Fibroblast of lung (primary cell): ENCODE results near the gene HIPK3. TPM values are rescaled to one million over a fixed set of nuclear protein-coding genes. Genes with fewer than 3 reads are reported as not detected.

Source experiments
- DNase-seq, 2 donors: peaks; one replicate each; pipeline versions ENCODE4 v3.0.0 to v3.0.0-alpha.2; 2010; ENCODE audit warnings: low read depth in 2 of 2
- H2AFZ ChIP-seq: 2 replicates; pipeline ENCODE4 v1.5.1; 2012; ENCODE audit warnings: low read length, control low read depth, inconsistent platforms
- H3K27ac ChIP-seq: 2 replicates; pipeline ENCODE4 v1.5.1; 2011; ENCODE audit warnings: low read length, control low read depth; ENCODE audit not compliant: insufficient read depth
- H3K27me3 ChIP-seq: 2 replicates; pipeline ENCODE4 v1.5.1; 2011; ENCODE audit warnings: mild to moderate bottlenecking, low read length; ENCODE audit not compliant: control insufficient read depth, insufficient read depth
- H3K36me3 ChIP-seq: 2 replicates; pipeline ENCODE4 v1.5.1; 2011; ENCODE audit warnings: low read length; ENCODE audit not compliant: control insufficient read depth, insufficient read depth
- H3K4me1 ChIP-seq: 2 replicates; pipeline ENCODE4 v1.5.1; 2011; ENCODE audit warnings: low read length; ENCODE audit not compliant: control insufficient read depth, insufficient read depth; ENCODE audit errors: extremely low read depth
- H3K4me2 ChIP-seq: 2 replicates; pipeline ENCODE4 v1.5.1; 2011; ENCODE audit warnings: low read length, control low read depth; ENCODE audit not compliant: insufficient read depth; ENCODE audit errors: extremely low read depth
- H3K4me3 ChIP-seq, 4 experiments: fragments of 200-600 bp in 1 of 4; sonication (generic) in 1 of 4; replicated peaks in 1 of 4; 2 replicates each; pipeline ENCODE4 v1.5.1; 2011 to 2016; ENCODE audit warnings: low read length in 4 of 4, low read depth in 3 of 4, mild to moderate bottlenecking in 3 of 4, control low read depth in 2 of 4, inconsistent platforms in 1 of 4, mixed read lengths in 1 of 4; ENCODE audit not compliant: insufficient read depth in 1 of 4; ENCODE audit errors: control extremely low read depth in 1 of 4
- H3K79me2 ChIP-seq: 2 replicates; pipeline ENCODE4 v1.5.1; 2012; ENCODE audit warnings: mild to moderate bottlenecking, low read length, inconsistent platforms; ENCODE audit not compliant: control insufficient read depth, insufficient read depth
- H3K9ac ChIP-seq: 2 replicates; pipeline ENCODE4 v1.5.1; 2011; ENCODE audit warnings: mild to moderate bottlenecking, low read length, control low read depth; ENCODE audit not compliant: insufficient read depth
- H3K9me3 ChIP-seq: 2 replicates; pipeline ENCODE4 v1.5.1; 2012; ENCODE audit warnings: low read depth, low read length; ENCODE audit not compliant: control insufficient read depth, insufficient read depth
- H4K20me1 ChIP-seq: 2 replicates; pipeline ENCODE4 v1.5.1; 2011; ENCODE audit warnings: low read length; ENCODE audit not compliant: control insufficient read depth, insufficient read depth; ENCODE audit errors: extremely low read depth
- CTCF ChIP-seq, 2 donors: IDR thresholded peaks in 1 of 2; conservative IDR thresholded peaks in 1 of 2; 1 replicate in 1 of 2; 2 replicates in 1 of 2; pipeline ENCODE4 v1.5.1; 2011 to 2012; ENCODE audit warnings: low read length in 2 of 2, control low read depth in 1 of 2, inconsistent platforms in 1 of 2, low read depth in 1 of 2, mild to moderate bottlenecking in 1 of 2
- EZH2 ChIP-seq: IDR thresholded peaks from 2 replicates; pipeline ENCODE4 v1.5.1; 2012; ENCODE audit warnings: low read length, control low read depth, mild to moderate bottlenecking; ENCODE audit errors: missing control alignments
- polyA plus RNA-seq, 2 donors: library from polyadenylated mRNA; depleted of rRNA in 1 of 2; stranded (reverse) in 1 of 2; unstranded in 1 of 2; fragments of >200 nt; gene quantifications; 2 replicates each; pipeline ENCODE4 v1.2.1, GENCODE V29; 2011 to 2012; ENCODE audit warnings: missing spikeins in 1 of 2
- total RNA-seq: library from RNA; depleted of rRNA; stranded (reverse); fragments of >200 nt; gene quantifications from 2 replicates; pipeline ENCODE4 v1.2.1, GENCODE V29; 2014

Gene HIPK3
- total and polyA plus RNA-seq, 2 donors (not counting 1 experiment from before 2014, with no cell fraction given): 24.5 to 89.8 TPM

GRCh38 chr11:33387581-33387980 is 130.4 kb downstream of the HIPK3 start:
- H3K79me2 ChIP-seq: no peaks in the 10 kb centered on the region
- no peaks in the 10 kb centered on the region for H3K9me3 ChIP-seq
- H4K20me1 ChIP-seq: no peaks in the 10 kb centered on the region
- no peak overlapping the region for H2AFZ ChIP-seq
- no peak overlapping the region for H3K9ac ChIP-seq
- H3K27ac ChIP-seq: no peak overlapping the region
- no peaks in the 10 kb centered on the region for H3K36me3 ChIP-seq
- H3K27me3 ChIP-seq: no peaks in the 10 kb centered on the region
- TF ChIP-seq EZH2: no peak
- no peak for TF ChIP-seq CTCF (conservative IDR thresholded peaks at IDR 0.05 in 1 of 2, IDR thresholded peaks at IDR 0.05 in 1 of 2; ENCODE audit: low read depth in 1 of 2, low read length in 2 of 2)
- H3K4me3 ChIP-seq: no peak overlapping the region
- no peak overlapping the region for H3K4me2 ChIP-seq
- H3K4me1 ChIP-seq: no peaks in the 10 kb centered on the region
- no peak for DNase-seq

- Histone ChIP-seq H3K27ac (no peak overlapping the region), H3K4me2 (no peak overlapping the region), H3K27me3 (no peaks in the 10 kb centered on the region), H3K4me3 (no peak overlapping the region), H3K9me3 (no peaks in the 10 kb centered on the region), H2AFZ (no peak overlapping the region), H3K4me1 (no peaks in the 10 kb centered on the region), H3K79me2 (no peaks in the 10 kb centered on the region), H3K9ac (no peak overlapping the region), H4K20me1 (no peaks in the 10 kb centered on the region), H3K36me3 (no peaks in the 10 kb centered on the region)
- TF ChIP-seq EZH2: no peak
- TF ChIP-seq CTCF (conservative IDR thresholded peaks at IDR 0.05 in 1 of 2, IDR thresholded peaks at IDR 0.05 in 1 of 2; ENCODE audit: low read depth in 1 of 2, low read length in 2 of 2): no peak
- no peak for DNase-seq
These were observed 130.8 kb downstream of the HIPK3 start for GRCh38 chr11:33387996-33388395.

GRCh38 chr11:33388793-33389525 is 131.8 kb downstream of the HIPK3 start:
- DNase-seq: no peak
- Histone ChIP-seq H3K9ac (no peak overlapping the region), H3K27ac (no peak overlapping the region), H3K9me3 (no peaks in the 10 kb centered on the region), H3K79me2 (no peaks in the 10 kb centered on the region), H3K27me3 (no peaks in the 10 kb centered on the region), H3K36me3 (no peaks in the 10 kb centered on the region), H3K4me1 (no peaks in the 10 kb centered on the region), H3K4me3 (no peak overlapping the region), H2AFZ (no peak overlapping the region), H4K20me1 (no peaks in the 10 kb centered on the region), H3K4me2 (no peak overlapping the region)
- no peak for TF ChIP-seq CTCF (conservative IDR thresholded peaks at IDR 0.05 in 1 of 2, IDR thresholded peaks at IDR 0.05 in 1 of 2; ENCODE audit: low read depth in 1 of 2, low read length in 2 of 2)
